ENCODE measurements around the gene SEM1.
"Not testable (repeated sequence)": the region's sequence is repeated elsewhere in the genome, so short reads cannot be mapped to it uniquely, and the experiment has no call there.

SEM1 gene

GRCh38 chr7:96709381-96710228, at the start of gene SEM1:
SEM1 (minus strand) TSS chr7:96709846; CDS start chr7:96709763, 83 bp downstream.
- DNase-seq: peak; percentile 84

- DNase-seq: not testable (repeated sequence)
Measured at GRCh38 chr7:96757880-96758279, 48.2 kb upstream of the SEM1 start.

- DNase-seq: no peak
Measured at GRCh38 chr7:96747418-96747940, 37.8 kb upstream of the SEM1 start.

GRCh38 chr7:96740130-96740529, 30.5 kb upstream of the SEM1 start:
- DNase-seq: no peak

- no peak for DNase-seq
Measured at GRCh38 chr7:96739609-96740008, 30.0 kb upstream of the SEM1 start.

GRCh38 chr7:96739167-96739566, 29.5 kb upstream of the SEM1 start:
- no peak for DNase-seq

GRCh38 chr7:96738705-96739104, 29.1 kb upstream of the SEM1 start:
- DNase-seq: no peak

GRCh38 chr7:96737545-96738050, 28.0 kb upstream of the SEM1 start:
- no peak for DNase-seq

GRCh38 chr7:96734343-96734742, 24.7 kb upstream of the SEM1 start:
- DNase-seq: no peak

GRCh38 chr7:96729820-96730219, 20.2 kb upstream of the SEM1 start:
- DNase-seq: no peak

GRCh38 chr7:96728139-96728538, 18.5 kb upstream of the SEM1 start:
- DNase-seq: no peak

- no peak for DNase-seq
Measured at GRCh38 chr7:96727534-96728088, 18.0 kb upstream of the SEM1 start.

GRCh38 chr7:96723622-96724021, 14.0 kb upstream of the SEM1 start:
- DNase-seq: no peak

GRCh38 chr7:96722928-96723327, 13.3 kb upstream of the SEM1 start:
- not testable (repeated sequence) for DNase-seq

GRCh38 chr7:96720843-96721242, 11.2 kb upstream of the SEM1 start:
- no peak for DNase-seq

- peak; percentile 57 for DNase-seq
Measured at GRCh38 chr7:96719164-96719563, 9.5 kb upstream of the SEM1 start.

- no peak for DNase-seq
Measured at GRCh38 chr7:96718107-96719003, 8.7 kb upstream of the SEM1 start.

- DNase-seq: no peak
Measured at GRCh38 chr7:96713037-96713436, 3.4 kb upstream of the SEM1 start.

- DNase-seq: no peak
Measured at GRCh38 chr7:96710544-96710943, 898 bp upstream of the SEM1 start.

GRCh38 chr7:96708872-96709271, 774 bp downstream of the SEM1 start:
- DNase-seq: no peak

GRCh38 chr7:96707901-96708774, 1.5 kb downstream of the SEM1 start:
- no peak for DNase-seq

- DNase-seq: no peak
Measured at GRCh38 chr7:96701258-96701657, 8.4 kb downstream of the SEM1 start.

All from NCI-H1436 (cell line).